NB4 (cell line): Measurements from ENCODE around the gene PRR5L.

Source experiments
- DNase-seq: peaks from one replicate; pipeline ENCODE4 v3.0.0; 2010; ENCODE audit warnings: low read depth
- H3K4me3 ChIP-seq: one replicate; pipeline ENCODE4 v1.5.1; 2011; ENCODE audit warnings: mild to moderate bottlenecking, low read depth, low read length, moderate library complexity
- CTCF ChIP-seq: IDR thresholded peaks from one replicate; pipeline ENCODE4 v1.5.1; 2012; ENCODE audit warnings: low read depth, low read length
- MAX ChIP-seq: IDR thresholded peaks from 2 replicates; pipeline ENCODE4 v1.6.1; 2011; ENCODE audit warnings: low read depth, low read length
- MYC ChIP-seq: IDR thresholded peaks from 2 replicates; pipeline ENCODE4 v1.6.1; 2011; ENCODE audit warnings: low read depth, low read length
- POLR2A ChIP-seq: IDR thresholded peaks from 2 replicates; pipeline ENCODE4 v1.6.1; 2011; ENCODE audit warnings: mild to moderate bottlenecking; ENCODE audit not compliant: insufficient read length; ENCODE audit errors: extremely low read depth

Gene PRR5L

GRCh38 chr11:36513965-36514364, 217.9 kb downstream of the PRR5L start:
- no peak for DNase-seq
- H3K4me3 ChIP-seq, result no peak overlapping the region
- TF ChIP-seq MAX (no peak), MYC (no peak), CTCF (no peak), POLR2A (no peak)
